GM18861 (cell line): ENCODE measurements around the gene MARS1.
"Not testable (repeated sequence)": the region's sequence is repeated elsewhere in the genome, so short reads cannot be mapped to it uniquely, and the experiment has no call there.

ENCODE experiments used
- ATAC-seq: cut with Tn5 transposase; IDR thresholded peaks from one replicate; pipeline ENCODE4 v1.9.1; 2021; ENCODE audit not compliant: unreplicated experiment

Gene MARS1

DNA sequence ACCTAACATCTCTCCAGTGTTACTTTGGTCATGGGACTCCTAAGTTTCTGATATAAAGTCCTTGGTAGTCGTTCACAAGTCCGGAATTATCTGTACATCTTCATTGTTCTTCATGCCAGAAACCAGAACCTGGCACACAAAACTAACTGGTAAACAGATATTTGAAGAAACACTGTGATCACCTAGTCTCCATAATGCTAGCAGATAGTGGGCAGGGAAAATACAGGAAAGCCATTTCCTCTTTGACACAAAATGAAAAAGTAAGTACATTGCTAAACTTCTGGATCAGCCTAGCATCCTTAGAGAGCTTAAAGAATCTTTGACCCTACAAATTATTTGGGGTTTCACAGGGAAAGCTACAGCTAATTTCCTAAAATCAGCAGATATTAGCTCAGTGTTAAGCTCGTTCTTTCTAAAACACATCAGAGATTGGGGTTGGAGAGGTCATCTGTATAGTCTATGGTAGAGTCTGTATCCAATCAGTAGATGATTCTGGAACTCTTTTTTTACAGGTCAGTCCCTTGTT is 27.6 kb downstream of the MARS1 start:
- ATAC-seq: no peak

DNA sequence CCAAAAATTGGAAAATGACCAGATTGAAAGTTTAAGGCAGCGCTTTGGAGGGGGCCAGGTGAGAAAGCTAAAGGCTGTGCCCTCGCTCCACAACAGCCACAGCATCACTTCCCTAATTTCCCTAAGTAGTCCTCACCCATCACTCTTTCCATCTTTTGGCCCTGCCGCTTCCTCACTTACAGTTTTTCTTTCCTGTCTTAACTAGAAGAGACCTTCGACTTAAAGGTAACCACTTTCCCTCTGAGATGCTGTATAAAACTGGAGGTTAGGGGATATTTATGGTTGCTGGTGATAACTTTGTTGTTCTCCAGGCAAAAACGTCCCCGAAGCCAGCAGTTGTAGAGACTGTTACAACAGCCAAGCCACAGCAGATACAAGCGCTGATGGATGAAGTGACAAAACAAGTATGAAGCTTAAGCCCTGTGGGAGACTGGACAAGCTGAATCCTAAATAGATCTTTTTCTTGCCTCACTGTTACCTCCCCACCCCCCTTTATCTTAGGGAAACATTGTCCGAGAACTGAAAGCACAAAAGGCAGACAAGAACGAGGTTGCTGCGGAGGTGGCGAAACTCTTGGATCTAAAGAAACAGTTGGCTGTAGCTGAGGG is 28.2 kb downstream of the MARS1 start:
- no peak for ATAC-seq

DNA sequence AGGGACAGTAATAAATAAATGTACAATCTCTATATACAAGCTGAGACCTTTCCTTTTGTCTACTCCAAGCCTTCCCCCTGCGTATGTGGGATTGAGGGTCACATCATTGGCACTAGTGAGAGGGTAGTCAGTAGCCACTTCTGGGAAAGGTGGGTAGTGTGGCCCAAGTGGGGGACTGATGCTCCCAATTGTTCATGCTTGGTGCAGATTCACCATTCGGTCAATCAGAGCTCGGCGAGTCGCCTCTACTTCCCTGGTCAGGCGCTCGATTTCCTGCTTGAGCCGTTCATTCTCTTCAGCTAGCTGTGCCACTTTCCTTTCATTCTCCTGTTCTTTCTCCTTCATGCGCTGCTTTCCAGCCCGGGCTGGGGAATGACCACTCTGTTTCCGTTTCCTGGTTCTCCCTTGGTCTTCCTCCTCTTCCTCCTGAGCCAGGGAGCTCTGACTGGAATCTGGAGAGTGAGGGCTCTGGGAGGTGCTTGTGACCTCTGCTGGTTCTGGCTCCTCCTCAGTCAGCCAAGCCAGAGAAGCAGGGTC is 28.8 kb downstream of the MARS1 start:
- ATAC-seq: no peak

DNA sequence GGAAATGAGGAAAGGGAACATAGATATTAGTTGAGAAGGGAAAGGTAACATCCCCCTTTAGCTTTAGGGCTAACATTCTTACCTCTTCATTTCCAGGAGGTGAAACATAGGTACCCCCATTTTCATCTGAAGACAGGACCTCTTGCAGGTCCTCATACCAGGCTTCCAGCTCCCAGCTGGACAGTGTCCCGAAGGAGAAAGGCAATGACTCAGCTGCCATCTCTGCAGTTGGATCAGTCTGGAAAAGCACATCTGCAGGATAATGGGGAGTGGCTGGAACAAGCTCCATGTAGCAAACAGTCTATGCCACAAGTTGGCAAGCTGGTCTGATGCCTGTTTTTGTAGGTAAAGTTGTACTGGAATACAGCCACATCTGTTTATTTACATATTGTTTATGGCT is 29.3 kb downstream of the MARS1 start:
- ATAC-seq: no peak

DNA sequence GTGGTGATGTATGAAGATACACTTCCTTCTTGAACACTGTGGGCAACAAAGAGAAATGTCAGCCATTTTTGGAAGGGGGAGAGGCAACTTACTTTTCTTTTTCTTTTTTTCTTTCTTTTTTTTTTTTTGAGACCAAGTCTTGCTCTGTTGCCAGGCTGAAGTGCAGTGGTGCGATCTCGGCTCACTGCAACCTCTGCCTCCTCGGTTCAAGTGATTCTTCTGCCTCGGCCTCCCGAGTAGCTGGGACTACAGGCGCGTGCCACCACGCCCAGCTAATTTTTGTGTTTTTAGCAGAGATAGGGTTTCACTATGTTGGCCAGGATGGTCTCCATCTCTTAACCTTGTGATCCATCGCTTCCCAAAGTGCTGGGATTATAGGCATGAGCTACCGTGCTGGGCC is 29.9 kb downstream of the MARS1 start:
- ATAC-seq: not testable (repeated sequence)

DNA sequence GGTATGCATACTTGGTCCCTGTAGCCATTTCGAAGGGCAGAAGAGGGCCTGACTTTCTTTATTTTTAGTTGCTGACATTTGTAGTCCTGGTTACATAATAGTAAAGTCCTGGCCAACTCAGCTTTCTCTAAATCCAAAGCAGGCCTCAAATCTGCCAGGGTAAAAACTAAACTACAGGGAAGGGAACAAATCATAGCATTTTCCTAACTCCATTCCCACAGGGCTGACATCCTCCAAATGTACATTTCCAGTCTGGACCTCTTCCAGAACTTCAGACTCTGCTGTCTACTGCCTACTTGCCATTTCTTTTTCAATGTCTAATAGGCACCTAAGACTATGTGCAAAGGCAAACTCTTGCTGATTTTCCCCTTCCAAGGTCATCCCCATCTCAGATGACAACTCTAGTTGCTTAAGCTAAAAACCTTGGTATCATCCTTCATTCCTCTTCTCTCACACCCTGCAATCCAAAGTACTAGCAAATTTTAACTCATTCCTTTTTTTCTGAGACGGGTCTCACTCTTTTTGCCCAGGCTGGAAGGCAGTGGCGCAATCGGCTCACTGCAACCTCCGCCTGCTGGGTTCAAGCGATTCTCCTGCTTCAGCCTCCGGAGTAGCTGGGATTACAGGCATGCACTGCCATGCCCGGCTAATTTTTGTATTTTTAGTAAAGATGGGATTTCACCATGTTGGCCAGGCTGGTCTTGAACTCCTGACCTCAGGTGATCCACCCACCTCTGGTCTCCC is 30.5 kb downstream of the MARS1 start:
- no peak for ATAC-seq

DNA sequence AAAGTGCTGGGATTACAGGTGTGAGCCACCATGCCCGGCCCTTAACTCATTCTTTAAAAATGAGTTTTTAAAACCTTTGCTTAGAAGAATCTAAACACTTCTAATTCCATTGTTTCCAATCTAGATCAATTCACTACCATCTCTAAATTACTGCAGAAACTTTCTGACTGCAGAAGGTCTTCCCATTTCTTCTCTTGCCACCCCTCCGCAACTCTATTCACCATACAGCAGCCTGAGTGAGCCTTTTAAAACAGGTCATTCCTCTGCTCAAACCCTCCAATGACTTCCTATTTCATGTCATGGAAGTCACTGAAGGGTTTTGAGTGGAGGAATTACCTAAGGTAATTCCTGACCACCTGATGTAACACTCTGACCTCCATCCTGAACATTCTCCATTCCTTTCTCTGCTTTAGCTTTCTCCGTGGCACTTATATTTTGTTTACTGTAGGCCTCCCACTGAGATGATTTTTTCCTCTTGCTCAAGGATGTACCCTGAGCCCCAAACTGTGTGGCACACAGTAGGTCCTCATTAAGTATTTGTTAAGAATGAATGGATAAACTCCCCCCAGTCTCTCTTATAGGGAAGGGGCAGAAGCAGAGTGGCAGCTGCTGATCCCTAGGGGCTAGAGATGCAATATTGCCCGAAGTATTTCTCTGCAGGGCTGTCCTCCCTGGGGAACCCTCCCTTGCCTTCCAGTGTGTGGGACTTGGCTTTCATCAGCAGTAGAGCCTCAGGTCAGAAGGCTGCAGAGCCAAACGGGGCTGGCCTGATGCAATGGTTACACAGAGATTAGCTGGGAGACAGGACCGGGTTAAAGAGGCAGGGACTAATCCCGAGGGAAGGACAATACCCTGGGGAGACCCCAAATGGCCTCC is 31.3 kb downstream of the MARS1 start:
- no peak for ATAC-seq

DNA sequence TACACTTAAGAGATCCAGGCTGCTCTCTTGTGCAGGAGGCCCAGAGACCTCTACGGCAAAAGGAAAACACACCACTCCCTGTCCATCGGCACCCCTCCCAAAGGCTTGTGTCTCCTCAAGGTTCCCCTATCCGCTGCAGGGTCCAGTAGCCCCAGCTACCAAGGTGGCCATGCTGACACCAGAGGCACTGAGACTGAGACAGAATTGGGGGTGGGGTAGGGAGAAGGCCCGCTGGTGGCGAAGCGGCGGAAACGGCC is 31.9 kb downstream of the MARS1 start:
- ATAC-seq: no peak

DNA sequence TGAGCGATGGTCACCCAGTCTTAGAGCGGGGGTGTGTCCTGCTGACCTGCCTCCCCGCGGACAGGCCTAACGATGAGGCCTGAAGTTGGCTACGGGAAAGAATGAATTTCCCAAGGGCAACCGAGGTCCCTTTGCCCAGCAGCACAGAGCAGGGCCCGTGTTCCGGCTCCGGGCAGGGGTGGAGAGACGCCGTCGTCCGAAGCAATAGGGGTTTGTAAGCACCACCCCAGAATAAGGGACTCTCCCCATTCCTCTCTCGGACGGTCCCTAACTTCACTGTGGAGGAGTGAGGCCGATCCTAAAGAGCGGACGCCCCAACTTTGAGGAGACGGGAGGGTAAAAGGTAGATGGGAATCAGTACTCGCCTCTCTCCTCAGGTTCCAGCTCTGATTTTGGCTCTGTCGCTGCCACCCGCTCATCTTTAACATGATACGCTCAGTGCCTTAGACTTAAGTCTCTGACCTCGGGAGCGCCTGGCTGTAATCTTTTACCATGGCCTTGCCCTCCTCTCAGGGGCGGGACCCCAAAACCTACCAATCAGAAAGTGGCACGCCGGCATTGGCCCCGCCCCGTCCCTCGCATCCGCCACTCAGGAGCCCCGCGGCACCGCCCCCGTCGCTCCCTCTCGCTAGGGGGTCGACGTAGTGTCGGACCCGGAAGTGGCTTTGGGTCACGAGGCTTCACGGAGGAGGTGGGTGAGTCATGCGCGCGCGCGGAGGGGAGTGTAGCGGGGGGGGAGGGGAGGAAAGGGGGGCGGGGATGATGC is 32.4 kb downstream of the MARS1 start, which contains the start of gene DDIT3:
DDIT3 (minus strand) TSS at position 462 of the 766 bp plus-strand sequence. CDS start 3,108 bp downstream, outside the sequence.
- ATAC-seq: peak; percentile 52

DNA sequence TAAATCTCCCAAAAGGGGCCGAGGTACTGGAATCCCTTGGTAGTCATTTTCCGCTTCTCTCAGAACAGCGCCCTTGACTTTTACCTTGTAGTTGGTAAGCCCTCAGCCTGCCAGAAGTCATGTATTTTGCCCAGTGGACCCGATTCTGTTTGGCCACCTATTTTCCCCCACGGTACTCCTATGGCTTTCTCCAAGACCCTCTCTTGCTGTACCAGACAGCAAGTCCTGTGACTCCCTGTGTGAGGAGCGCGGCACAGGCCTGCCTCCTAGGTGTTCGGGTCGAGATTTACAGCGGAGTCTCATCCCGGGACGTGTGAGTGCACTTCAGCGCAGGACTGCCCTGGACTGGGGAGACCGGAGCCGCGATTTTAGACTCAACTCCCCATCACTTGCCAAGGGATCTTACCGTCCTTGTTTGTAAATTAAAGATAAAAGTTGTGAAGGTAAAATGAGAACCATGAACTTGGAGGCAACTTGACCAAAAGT is 33.7 kb downstream of the MARS1 start:
- ATAC-seq: no peak

DNA sequence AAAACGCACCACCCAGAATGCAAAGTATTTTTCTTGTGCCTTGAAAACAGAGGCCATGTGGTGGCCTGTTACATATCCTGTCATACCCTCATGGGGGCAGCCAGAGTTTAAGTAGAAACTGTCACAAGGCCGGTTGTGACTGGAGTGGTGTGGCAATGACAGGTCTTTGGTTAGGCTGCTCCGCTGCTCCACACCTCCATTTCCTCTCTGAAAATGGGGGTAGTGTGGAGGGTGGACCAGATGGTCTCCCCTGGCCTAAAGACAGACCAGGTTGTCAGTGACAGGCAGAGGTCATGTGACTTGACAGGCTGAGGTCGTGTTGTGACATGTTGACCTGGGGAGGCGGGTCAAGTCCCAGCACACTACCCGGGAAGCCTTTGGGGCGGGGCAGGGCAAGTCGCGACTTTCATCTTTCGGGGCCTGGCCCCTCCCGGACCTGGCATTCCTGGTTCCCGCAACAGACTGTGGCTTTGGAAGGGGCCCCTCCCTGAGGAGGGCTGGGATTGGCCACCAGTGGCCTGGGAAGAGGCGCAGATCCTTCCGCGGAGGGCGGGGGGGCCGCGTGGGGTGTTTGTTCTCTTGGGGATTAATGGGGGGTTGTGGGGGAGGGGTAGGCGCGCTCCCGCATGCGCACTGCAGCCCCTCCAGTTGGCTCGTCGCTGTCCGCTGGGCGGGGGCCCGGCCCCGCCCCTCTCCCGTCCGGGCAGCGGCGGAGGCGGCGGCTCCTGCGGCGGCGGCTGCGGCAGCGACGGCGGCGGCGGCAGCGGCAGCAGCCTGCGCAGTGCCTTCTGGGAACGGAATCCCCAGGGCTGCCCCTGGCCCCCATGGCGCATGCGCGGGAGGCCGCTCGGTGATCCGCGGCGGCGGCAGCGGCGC is 34.4 kb downstream of the MARS1 start, which contains the start of gene MBD6:
MBD6 (plus strand) TSS at position 814 of the 876 bp plus-strand sequence. CDS start 1,480 bp downstream, outside the sequence.
- ATAC-seq: peak; percentile 35

DNA sequence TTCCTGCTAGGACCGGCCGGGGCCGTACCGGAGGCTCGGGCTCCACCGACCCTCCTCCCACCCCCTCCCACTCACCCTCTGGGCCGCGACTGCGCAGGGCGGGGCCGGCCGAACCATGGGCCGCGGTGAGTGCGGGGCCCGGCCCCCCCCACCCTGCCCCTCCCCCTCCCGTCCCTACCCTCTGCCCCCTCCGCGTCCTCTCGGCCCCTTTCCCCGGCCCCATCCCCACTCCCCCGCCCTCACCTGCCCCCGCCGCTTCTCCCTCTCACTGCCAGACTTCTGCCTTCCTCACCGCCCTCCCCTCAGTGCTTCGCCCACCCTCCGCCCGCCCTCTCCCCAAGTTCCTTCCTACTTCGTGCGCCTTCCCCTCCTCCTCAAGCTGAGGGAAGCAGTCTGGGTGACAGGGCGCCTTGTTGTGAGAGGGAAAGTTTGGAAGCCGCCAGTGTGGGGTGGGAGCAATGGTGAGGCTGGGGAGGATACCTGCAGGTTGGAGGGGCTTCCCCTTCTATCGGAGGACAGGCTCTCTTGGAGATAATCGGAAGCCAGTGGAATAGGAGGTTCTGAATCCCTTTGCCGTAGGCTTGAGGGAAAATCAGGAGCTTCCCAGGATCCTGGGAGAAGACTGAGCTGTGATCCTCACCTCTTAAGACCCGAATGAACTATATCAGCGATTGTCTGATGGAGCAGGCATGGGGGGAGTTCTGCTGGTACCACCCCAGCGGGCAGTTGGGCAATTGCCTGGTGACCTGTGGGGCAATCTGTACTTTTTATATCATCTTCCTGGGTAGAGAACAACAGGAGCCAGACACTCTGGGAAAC is 35.2 kb downstream of the MARS1 start:
- no peak for ATAC-seq

DNA sequence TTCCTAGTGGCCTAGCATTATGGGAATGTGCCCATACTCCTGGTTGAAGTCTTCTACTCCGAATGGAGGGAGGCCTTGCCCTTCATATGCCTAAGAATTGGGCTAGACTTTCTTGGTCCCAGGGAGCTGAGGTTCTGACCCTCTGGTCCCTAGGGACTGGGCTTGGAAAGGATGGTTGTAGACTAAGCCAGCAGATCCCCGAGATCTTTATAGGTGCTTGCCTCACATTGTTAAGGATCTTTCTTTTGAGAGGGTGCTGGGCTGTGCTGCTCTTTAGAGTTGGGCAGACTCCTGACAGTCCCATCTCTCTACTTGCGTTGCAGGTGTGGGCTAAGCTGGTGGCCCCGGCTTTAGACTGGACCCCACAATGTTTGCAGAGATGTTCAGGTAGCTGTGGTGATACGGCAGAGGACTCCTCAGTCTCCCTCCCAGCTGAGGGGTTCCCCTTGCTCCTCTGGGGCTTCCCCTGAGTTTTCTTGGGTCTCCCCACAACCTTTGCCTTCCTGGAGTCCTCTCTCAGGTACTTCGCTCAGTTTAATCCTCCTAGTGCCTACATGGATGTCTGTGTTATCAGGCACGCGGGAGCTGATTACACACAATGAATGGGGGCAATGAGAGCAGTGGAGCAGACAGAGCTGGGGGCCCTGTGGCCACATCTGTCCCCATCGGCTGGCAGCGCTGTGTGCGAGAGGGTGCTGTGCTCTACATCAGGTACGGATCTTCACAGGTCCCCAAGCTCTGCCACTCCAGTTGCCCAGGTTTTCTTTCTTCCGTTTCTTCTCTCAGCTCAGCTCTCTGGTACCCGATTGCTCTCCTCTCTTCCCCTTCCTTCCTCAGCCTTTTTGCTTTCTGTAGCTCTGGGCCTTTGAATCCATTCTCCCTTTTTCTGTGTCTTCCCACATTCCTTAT is 36.1 kb downstream of the MARS1 start:
- no peak for ATAC-seq

DNA sequence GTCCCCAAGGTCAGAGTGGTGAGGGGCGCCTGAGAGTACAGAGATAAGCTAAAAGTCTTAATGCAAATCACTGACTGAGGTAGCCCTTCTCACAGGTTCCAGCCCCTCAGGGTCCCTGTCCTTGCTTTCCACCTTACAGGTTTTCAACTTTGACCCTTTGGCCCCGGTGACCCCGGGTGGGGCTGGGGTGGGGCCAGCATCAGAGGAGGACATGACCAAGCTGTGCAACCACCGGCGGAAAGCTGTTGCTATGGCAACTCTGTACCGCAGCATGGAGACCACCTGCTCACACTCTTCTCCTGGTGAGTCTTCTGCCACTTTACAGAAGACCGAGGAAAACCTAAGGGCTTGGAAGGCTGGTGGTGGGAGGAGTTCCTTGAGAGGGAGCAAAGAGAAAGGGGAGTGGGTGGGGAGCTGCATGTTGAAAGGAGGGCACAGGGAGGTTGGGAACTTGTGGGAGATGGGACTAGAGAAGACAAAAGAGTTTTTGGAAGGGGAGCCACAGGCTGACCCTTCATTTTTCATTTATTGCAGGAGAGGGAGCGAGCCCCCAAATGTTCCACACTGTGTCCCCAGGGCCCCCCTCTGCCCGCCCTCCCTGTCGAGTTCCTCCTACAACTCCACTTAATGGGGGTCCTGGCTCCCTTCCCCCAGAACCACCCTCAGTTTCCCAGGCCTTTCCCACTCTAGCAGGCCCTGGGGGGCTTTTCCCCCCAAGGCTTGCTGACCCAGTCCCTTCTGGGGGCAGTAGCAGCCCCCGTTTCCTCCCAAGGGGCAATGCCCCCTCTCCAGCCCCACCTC is 37.1 kb downstream of the MARS1 start:
- no peak for ATAC-seq

DNA sequence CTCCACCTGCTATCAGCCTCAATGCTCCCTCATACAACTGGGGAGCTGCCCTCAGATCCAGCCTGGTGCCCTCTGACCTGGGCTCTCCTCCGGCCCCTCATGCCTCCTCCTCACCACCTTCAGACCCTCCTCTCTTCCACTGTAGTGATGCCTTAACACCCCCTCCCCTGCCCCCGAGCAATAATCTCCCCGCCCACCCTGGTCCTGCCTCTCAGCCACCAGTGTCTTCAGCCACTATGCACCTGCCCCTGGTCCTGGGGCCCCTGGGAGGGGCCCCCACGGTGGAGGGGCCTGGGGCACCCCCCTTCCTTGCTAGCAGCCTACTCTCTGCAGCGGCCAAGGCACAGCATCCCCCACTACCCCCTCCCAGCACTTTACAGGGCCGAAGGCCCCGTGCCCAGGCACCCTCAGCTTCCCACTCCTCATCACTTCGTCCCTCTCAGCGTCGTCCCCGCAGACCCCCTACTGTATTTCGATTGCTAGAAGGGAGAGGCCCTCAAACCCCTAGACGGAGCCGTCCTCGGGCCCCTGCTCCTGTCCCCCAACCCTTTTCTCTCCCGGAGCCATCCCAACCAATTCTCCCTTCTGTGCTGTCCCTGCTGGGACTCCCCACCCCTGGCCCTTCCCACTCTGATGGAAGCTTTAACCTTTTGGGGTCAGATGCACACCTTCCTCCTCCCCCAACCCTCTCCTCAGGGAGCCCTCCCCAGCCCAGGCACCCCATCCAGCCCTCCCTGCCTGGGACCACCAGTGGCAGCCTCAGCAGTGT is 37.9 kb downstream of the MARS1 start:
- ATAC-seq: no peak
